Measurements from ENCODE around the gene LPO. TPM values are rescaled to one million over a fixed set of nuclear protein-coding genes. Genes with fewer than 3 reads are reported as not detected.

LPO gene
- total RNA-seq, 1 experiment from 2014 or later: 0.54 TPM

DNA sequence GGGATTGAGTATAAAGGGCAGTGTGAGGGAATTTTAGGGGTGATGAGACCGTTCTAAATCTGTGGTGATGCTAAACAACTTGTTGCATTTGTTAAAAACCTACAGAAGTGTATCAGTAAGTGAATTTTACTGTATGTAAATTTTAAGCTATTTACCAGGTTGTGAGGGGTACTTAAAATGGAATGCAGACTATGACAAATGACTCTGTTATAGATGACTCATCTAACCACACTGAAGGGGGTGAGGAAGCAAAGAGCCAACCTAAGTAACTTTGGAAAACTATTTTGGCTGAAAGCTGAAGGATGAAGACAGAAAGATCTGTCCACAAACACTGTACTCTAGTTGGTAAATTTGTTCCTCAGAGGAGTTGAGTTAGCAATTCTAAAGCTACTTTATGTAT, 14.1 kb upstream of the LPO start:
- CTCF ChIA-PET: interaction anchor here (0.7 kb wide), 2 partner anchors 24 to 223 kb away, joined by 3 read pairs; no protein-coding TSS in a partner anchor
- TF ChIP-seq, protein P1, sequence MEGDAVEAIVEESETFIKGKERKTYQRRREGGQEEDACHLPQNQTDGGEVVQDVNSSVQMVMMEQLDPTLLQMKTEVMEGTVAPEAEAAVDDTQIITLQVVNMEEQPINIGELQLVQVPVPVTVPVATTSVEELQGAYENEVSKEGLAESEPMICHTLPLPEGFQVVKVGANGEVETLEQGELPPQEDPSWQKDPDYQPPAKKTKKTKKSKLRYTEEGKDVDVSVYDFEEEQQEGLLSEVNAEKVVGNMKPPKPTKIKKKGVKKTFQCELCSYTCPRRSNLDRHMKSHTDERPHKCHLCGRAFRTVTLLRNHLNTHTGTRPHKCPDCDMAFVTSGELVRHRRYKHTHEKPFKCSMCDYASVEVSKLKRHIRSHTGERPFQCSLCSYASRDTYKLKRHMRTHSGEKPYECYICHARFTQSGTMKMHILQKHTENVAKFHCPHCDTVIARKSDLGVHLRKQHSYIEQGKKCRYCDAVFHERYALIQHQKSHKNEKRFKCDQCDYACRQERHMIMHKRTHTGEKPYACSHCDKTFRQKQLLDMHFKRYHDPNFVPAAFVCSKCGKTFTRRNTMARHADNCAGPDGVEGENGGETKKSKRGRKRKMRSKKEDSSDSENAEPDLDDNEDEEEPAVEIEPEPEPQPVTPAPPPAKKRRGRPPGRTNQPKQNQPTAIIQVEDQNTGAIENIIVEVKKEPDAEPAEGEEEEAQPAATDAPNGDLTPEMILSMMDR (IDR thresholded peaks at IDR 0.05; ENCODE audit: insufficient read depth in 1 of 2, low read depth in 1 of 2, low read length in 1 of 2, severe bottlenecking in 1 of 2, unreplicated experiment in 1 of 2): no peak
- Histone ChIP-seq H3K4me3 (ENCODE audit: low read depth, low read length) (no peak overlapping the region), H3K4me1 (no peaks in the 10 kb centered on the region), H3K9me3 (no peaks in the 10 kb centered on the region), H3K27me3 (replicated peaks; ENCODE audit: control insufficient read depth, insufficient read depth, low read length) (no peaks in the 10 kb centered on the region; the same call in 1 of the 2 replicates), H3K36me3 (ENCODE audit: control insufficient read depth, insufficient read depth, low read length) (no peaks in the 10 kb centered on the region)
- Mint-ChIP-seq H3K27me3 (ENCODE audit: insufficient read depth, unreplicated experiment) (peaks cover 5% of the 10 kb centered on the region), H3K4me1 (ENCODE audit: low read depth, unreplicated experiment) (peaks cover 9% of the 10 kb centered on the region), H3K36me3 (ENCODE audit: insufficient read depth, unreplicated experiment) (peaks cover 2% of the 10 kb centered on the region), H3K9me3 (ENCODE audit: unreplicated experiment) (no peaks in the 10 kb centered on the region), H3K27ac (ENCODE audit: unreplicated experiment) (no peak overlapping the region), H3K4me3 (ENCODE audit: unreplicated experiment) (no peak overlapping the region)
- BruUV-seq (replicated peaks): no TSS peak
- intact Hi-C loops (cut with micrococcal nuclease; ENCODE audit: unreplicated experiment): no loop called here
- POLR2A ChIA-PET: interaction anchor here (0.6 kb wide), 1 partner anchor 156 kb away, joined by 3 read pairs; no protein-coding TSS in a partner anchor
- no peak for DNase-seq

DNA sequence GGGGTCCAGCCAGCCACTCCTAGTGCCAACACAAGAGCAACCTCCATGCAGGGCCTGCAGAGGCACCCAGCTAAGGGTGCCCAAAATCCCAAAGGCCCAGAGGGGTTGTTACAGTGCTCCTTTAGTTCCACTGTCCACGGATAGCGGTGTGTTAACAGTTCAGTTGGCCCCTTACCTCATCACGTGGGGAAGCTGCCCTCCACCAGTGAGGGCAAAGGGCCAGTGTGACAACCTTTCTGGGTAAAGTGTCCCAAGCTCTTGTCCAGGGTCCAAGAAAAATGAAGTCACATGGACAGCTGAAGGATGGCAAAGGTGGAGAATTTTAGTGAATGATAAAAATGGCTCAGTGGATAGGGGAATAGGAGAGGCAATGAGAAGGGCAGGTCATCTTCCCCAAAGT, 10.7 kb upstream of the LPO start:
- no peaks in the 10 kb centered on the region for H3K36me3 ChIP-seq (ENCODE audit: control insufficient read depth, insufficient read depth, low read length)
- no peak overlapping the region for H3K4me3 Mint-ChIP-seq (ENCODE audit: unreplicated experiment)
- CTCF ChIA-PET: no interaction called here

DNA sequence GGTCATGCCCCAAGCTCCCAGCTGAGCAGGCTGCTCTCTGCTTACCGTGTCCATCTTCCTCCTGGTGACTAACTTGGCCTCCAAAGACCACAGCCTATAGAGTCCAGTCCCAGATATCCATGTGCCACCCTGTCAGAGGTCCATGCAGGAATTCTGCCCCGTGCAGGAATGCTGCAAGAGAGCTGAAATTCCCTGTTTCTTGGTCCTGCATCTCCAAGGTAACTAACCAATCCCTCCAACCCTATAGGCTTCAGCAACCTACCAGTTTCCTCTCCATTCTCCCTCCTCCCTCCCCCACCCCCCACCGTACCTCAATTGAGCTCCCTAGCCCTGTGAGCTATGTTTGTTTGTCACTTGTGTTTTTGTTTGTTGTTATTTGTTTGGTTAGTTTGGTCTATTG, 9.7 kb upstream of the LPO start:
- Histone ChIP-seq H3K36me3 (ENCODE audit: control insufficient read depth, insufficient read depth, low read length) (no peaks in the 10 kb centered on the region), H3K4me1 (no peaks in the 10 kb centered on the region), H3K9me3 (no peaks in the 10 kb centered on the region; the same call in 1 of the 2 replicates), H3K4me3 (ENCODE audit: low read depth, low read length) (no peak overlapping the region), H3K27me3 (replicated peaks; ENCODE audit: control insufficient read depth, insufficient read depth, low read length) (no peaks in the 10 kb centered on the region; the same call in 1 of the 2 replicates)
- Mint-ChIP-seq H3K9me3 (ENCODE audit: unreplicated experiment) (no peaks in the 10 kb centered on the region), H3K4me3 (ENCODE audit: unreplicated experiment) (no peak overlapping the region), H3K27ac (ENCODE audit: unreplicated experiment) (no peak overlapping the region), H3K4me1 (ENCODE audit: low read depth, unreplicated experiment) (peaks cover 9% of the 10 kb centered on the region), H3K27me3 (ENCODE audit: insufficient read depth, unreplicated experiment) (peaks cover 7% of the 10 kb centered on the region), H3K36me3 (ENCODE audit: insufficient read depth, unreplicated experiment) (no peaks in the 10 kb centered on the region)
- no TSS peak for BruUV-seq (replicated peaks)
- CTCF ChIA-PET: no interaction called here
- intact Hi-C loops (cut with micrococcal nuclease; ENCODE audit: unreplicated experiment): no loop called here
- DNase-seq: no peak
- POLR2A ChIA-PET: interaction anchor here (1.0 kb wide), 1 partner anchor 9 kb away, joined by 3 read pairs; the partner anchor contains the start of gene MKS1
- TF ChIP-seq, protein P1 (IDR thresholded peaks at IDR 0.05; ENCODE audit: insufficient read depth in 1 of 2, low read depth in 1 of 2, low read length in 1 of 2, severe bottlenecking in 1 of 2, unreplicated experiment in 1 of 2): no peak

More for the DNA sequence above, 10.7 kb upstream of the LPO start:
- H3K9me3 ChIP-seq: no peaks in the 10 kb centered on the region; the same call in 1 of the 2 replicates
- Mint-ChIP-seq H3K4me1 (ENCODE audit: low read depth, unreplicated experiment) (peaks cover 9% of the 10 kb centered on the region), H3K27ac (ENCODE audit: unreplicated experiment) (no peak overlapping the region), H3K27me3 (ENCODE audit: insufficient read depth, unreplicated experiment) (peaks cover 7% of the 10 kb centered on the region), H3K36me3 (ENCODE audit: insufficient read depth, unreplicated experiment) (no peaks in the 10 kb centered on the region), H3K9me3 (ENCODE audit: unreplicated experiment) (no peaks in the 10 kb centered on the region)
- no peaks in the 10 kb centered on the region for H3K4me1 ChIP-seq
- intact Hi-C loops (cut with micrococcal nuclease; ENCODE audit: unreplicated experiment): no loop called here
- no TSS peak for BruUV-seq (replicated peaks)
- POLR2A ChIA-PET: interaction anchor here (1.0 kb wide), 1 partner anchor 8 kb away, joined by 3 read pairs; the partner anchor contains the start of gene MKS1
- TF ChIP-seq, protein P1 (IDR thresholded peaks at IDR 0.05; ENCODE audit: insufficient read depth in 1 of 2, low read depth in 1 of 2, low read length in 1 of 2, severe bottlenecking in 1 of 2, unreplicated experiment in 1 of 2): no peak
- H3K27me3 ChIP-seq (replicated peaks; ENCODE audit: control insufficient read depth, insufficient read depth, low read length): no peaks in the 10 kb centered on the region; the same call in 1 of the 2 replicates
- no peak for DNase-seq
- H3K4me3 ChIP-seq (ENCODE audit: low read depth, low read length): no peak overlapping the region

Data from Caco-2 (cell line).